Erythroblast (primary cell): ENCODE measurements around the gene TCAP.
A peak's percentile ranks its signal among the peaks of the same experiment; 100 is the strongest.

Experiments
- DNase-seq, 2 experiments: peaks; one replicate each; lab custom pipeline; 2025; lab: John Stamatoyannopoulos, UW
- GATA1 ChIP-seq: IDR thresholded peaks from 2 replicates; pipeline ENCODE4 v1.6.1; 2011; ENCODE audit warnings: low read depth, mild to moderate bottlenecking, control low read depth, low read length, moderate library complexity
- POLR2A ChIP-seq: IDR thresholded peaks from 2 replicates; pipeline ENCODE4 v1.6.1; 2011; ENCODE audit warnings: mild to moderate bottlenecking, low read length

TCAP gene, protein sequence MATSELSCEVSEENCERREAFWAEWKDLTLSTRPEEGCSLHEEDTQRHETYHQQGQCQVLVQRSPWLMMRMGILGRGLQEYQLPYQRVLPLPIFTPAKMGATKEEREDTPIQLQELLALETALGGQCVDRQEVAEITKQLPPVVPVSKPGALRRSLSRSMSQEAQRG

DNA sequence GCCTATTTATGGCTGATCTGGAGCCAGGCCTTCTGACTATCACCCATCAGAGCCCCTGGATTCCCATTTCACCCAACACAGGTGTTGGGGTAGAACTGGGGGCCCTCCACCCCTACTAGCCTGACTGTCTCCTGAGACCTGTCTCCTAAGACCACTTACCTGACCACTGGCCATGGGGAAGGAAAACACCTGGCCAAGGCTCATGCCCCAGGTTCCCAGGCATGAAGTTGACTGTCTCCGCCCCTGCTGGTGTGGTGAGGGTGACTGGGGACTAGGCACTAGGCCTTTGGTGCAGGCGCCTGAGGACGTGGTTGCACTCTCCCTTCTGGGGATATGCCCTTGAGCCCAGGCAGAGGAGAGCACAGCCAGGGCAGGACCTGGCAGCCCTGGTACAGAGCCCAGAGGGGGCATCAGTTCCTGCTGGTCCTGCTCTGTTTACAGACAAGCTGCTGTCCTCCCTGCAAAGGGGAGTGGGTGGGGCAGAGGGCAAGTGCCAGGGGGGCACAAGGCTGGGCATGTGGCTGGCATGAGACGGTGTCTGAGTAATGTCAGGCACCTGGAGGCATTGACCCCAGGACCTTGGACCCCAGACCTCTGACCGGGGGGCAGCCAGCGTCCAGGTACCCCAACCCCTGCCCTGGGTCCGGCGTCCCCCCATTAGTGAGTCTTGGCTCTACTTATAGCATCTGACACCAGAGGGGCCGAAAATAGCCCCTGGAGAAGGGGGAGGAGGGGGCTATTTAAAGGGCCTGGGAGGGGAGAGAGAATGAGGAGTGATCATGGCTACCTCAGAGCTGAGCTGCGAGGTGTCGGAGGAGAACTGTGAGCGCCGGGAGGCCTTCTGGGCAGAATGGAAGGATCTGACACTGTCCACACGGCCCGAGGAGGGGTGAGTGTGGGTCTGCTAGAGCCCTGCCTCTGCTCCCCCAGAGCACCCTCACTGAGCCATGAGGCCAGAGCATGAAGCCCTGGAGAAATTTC lies at the start of gene TCAP:
TCAP (plus strand) TSS at position 769 of the 981 bp plus-strand sequence; CDS start at position 780, 11 bp downstream.
- TF ChIP-seq GATA1 (no peak), POLR2A (no peak)
- DNase-seq = no peak

DNA sequence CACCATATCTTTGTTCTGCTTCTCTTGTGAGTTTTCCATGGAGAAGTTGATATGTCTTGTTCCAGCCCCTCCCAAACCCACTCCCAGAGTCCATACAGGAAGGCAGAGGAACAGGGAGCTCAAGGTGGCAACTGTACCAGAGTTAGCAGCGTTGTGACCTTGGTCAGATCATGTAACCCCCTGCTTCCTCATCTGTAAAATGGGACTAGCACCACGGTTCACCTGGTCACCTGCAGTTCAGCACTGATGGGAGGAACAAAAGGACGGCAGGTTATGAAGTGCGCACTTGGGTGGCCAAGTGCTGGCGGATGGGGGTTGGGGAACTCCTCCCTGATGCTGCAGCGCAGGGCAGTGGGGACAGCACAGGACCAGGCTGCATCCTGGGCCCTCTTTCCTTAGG lies 49.7 kb upstream of the TCAP start:
- no peak for DNase-seq
- TF ChIP-seq POLR2A (no peak), GATA1 (no peak)

DNA sequence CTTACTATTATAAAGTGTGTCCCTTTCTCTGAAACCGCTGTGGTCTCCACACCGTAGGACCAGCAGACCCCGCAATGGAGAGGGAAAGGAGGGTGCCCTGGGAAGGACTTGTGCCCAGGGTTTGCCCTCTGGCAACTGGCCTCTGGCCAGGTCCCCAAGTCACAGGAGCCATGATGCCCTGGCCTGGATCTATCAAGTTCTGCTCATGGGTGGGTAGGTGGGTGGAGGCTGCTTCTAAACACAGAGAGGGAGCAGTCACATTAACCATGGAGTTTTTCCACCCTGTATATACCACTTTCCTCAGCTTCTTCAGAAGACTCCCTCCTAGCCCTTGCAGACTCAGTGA lies 48.1 kb upstream of the TCAP start:
- no peak for TF ChIP-seq GATA1
- TF ChIP-seq POLR2A = no peak
- no peak for DNase-seq

DNA sequence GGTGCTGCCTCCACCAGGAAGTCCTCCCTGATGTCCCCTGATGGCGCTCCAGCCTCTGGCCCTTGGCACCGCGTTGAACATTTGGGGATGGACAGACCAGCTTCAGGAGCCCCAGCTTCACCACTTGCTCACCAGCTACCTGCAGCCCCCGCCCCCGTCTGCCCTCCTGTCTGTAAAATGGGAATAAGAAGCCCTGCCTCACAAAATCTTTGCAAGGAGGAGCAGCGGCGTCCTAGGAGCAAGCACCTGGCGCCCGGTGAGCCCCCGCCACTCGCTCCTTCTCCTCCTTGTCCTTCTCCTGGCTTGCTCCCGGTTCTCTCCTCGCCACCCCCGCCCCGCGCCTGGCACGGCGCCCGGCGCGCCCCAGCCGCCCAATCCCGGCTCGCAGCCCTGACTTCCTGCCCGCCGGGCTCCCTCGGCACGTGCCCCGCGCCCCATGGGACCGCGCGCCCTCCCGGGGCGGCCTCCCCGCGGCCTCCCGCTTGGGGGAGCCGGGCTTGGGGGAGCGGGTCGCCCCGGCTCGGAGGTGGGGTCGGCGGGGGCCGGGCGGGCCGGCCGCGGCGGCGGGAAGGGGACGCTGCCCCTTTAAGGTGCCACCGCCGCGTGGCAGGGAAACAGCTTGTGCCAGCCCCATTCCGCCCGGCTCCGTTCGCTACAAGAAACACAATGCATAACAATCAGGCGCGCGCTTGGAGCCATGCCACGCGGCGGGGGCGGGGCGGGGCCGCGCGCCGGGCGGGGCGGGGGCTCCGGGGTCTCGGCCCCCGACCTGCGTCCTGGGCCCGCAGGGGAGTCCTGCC lies 47.5 kb upstream of the TCAP start:
- TF ChIP-seq POLR2A (no peak), GATA1 (no peak)
- DNase-seq = peak in 1 of 2 experiments; percentile 18

DNA sequence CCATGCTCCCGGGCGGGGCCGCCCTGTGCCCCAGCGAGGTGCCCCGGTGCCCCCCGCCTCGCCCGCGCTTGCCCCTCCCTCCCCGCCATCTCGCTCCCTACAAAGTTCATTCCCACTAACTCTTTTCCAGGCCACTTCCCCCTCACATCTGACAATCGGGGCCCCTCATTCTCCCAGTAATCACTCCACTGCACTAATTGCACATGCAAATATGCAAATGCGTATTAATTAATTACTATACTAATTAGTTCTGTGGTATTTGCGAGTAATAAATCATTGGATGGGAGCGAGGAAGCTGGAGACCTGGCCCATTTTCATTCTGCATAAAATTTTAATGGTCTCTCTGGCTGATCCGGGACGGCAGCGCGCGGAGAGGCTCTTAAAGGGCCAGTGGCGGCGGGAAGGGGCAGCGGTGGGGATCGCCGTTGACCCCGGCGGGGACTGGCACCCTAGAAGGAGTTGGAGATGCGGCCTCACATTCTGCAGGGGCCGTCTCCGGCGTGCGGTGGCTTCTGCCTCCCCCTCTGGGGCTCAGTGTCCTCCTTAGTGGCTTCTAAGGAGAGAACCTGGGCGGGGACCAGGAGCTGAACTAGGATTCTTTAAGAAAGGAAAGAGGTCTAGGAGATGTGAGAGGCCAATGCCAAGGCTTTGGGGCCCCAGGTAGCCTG lies 46.8 kb upstream of the TCAP start:
- TF ChIP-seq POLR2A (no peak), GATA1 (no peak)
- DNase-seq = no peak

DNA sequence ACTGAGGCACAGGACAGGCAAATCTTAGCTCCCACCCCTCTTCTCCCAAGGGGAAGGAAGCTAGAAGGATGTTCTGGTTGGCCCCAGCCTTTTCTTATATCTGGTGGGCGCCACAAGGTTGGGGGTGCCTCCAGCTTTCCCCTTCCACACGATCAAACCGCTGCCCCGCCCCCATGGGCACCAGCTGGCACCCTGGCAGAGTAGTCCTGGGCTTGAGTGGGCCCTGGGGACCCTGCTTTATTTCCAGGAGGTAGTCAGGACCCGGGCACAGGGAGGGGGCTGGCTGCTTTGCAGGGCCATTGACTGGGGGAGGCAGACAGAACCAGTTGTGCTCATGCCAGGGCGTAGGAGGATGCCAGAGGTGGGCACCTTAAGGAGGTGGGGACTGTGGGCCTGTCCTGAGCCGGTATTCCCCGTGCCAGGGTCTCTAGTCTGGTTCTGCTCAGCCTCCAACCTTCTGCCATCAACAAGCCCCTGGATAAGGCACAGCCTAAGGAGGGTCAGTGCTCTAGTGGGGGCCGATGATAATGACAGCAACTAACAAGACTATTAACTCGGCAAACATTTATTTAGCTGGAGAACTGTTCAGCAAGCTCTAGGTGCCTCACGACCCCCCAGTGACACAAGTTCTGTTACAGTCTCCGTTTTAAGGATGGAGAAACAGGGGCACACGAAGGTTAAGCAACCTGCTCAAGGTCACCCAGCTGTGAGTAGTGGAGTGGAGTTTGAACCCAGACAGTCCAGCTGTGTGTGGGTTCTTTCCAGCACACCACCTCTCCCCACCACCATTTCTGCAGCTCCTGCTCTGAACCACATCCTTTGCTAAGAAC lies 46.0 kb upstream of the TCAP start:
- TF ChIP-seq POLR2A (no peak), GATA1 (no peak)
- no peak for DNase-seq

DNA sequence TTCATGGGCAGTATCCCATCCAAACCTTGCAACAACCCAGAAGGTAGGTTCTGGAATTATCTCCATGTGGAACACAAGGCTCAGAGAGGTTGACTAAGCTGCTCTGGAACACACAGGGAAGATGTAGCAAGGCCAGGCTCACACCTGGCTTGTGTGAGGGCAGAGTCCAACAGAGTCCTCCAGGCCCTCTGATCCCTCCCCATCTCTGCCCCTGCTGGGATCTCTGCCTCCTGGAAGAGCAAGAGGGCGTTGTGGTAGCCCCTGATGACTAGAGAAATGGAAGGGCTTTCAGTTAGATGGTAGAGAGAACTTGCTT lies 45.4 kb upstream of the TCAP start:
- no peak for TF ChIP-seq GATA1
- TF ChIP-seq POLR2A = no peak
- DNase-seq = no peak

DNA sequence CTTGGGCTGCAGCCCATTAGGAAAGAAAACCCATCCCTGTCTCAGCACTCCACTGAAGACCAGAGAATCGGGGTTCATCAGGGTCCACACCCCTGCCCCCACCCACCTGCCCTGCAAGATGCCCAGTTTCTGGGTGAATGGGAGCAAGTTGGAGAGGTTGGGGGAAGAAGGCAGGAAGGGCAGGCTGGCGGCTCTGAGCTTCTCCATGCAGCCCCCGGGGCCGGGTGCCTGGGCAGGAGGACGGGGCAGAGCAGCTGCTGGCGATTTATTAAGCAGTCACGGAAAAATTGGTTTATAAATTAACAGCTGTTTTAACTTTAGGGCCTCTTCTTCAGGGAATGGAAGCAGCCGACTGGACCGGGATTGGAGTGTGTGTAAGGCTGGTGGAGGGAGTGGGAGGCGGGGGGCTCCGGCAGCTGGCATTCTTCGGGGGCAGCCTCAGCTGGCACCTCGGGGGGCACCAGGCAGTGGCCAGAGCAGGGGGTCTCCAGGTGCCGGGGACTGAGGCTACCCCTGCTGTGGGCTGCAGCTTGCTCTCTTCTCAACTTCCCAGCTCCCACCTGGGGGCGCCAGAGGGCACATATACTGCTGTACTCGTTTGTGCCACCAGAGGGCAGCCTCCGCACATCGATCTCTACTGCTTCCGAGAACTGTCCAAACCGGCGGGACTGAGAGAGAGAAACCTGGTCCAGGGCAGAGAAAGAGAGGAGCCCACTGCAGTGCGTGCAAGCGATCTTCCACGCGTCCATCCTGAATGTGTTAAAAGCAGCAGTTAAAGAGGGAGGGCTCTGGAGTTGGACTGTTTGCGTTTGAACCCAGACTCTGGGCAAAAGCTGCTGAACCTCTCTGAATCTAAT lies 43.4 kb upstream of the TCAP start:
- TF ChIP-seq GATA1 (no peak), POLR2A (no peak)
- DNase-seq = peak; percentile 83 to 92

DNA sequence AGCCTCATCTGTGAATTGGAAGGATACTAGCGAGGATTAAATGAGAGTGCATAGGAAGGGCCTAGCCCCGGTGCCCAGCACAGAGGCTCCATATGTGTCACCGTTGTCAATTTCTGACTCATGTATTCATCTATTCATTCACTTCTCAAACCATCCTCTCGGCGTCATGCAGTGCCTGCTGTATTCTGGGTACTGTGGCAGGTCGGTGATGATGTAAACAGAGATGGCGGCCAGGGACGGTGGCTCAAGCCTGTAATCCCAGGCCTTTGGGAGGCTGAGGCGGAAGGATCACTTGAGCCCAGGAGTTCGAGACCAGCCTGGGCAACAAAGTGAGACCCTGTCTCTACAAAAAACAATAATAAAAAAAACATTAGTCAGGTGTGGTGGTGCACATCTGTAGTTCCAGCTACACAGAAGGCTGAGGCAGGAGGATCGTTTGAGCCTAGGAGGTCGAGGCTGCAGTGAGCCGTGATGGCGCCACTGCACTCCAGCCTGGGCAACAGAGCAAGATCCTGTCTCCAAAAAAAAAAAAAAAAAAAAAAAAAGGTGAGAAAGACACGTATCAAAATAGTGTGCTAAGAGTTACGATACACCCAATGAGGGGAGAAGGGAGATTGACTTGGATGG lies 42.7 kb upstream of the TCAP start:
- DNase-seq = no peak
- TF ChIP-seq POLR2A = no peak

DNA sequence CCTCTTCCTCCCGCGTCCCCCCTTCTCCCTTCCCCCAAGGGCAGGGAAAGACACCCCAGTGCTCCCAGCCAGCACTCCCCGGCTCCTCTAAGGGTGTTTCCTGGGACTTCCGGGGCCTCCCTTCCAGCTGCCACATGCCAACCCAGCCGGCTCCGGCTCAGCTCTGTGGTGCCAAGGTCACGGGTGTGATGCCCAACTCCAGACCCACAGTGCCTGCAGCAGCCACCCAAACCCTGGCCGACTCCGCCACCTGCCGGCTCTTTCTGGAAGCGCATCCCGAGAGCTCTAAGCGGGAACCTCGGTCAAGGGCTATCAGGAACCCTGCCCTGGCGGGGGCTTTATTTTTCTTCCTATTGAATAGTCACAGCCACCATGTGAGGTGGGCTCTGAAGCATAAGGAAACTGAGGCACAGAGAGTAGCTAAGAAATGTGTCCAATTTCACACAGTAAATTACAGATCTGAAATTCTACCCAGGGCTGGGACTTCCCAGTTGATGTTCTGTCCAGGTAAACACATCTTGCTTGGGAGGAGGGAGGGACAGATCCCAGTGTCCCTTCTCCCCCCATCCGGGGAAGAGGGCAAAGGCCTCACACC lies 41.7 kb upstream of the TCAP start:
- DNase-seq = peak; percentile 67 to 84
- TF ChIP-seq POLR2A (no peak), GATA1 (no peak)

DNA sequence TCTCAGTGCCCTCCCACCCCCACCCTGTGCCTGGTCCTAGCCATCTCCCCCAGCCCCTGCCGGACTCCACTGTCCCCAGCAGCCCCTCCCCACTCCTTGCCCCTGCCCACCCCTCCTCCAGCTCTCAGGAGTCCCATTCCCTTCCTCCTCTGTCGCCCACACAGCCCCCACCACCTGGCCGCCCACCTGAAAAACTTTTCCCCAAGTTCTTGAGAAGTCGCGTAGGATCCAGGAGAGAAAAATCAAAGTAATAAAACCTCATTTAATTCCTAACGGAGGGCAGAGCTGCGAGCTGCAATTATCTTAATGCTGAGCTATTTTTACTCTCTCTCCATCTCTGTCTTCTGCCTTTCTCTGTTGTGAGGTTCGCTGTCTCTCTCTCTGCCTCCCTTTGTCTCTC lies 40.8 kb upstream of the TCAP start:
- DNase-seq = no peak
- TF ChIP-seq GATA1 (no peak), POLR2A (no peak)
